GM18858 (cell line): ENCODE results near the gene CSNK1G2.

ENCODE experiments used
- ATAC-seq: cut with Tn5 transposase; IDR thresholded peaks from one replicate; pipeline ENCODE4 v1.9.1; 2021; ENCODE audit not compliant: unreplicated experiment

CSNK1G2 gene

GRCh38 chr19:1917926-1918325 lies 23.0 kb upstream of the CSNK1G2 start:
- no peak for ATAC-seq

- ATAC-seq, result no peak
Measured at GRCh38 chr19:1918975-1919374, 22.0 kb upstream of the CSNK1G2 start.

- ATAC-seq, result no peak
Measured at GRCh38 chr19:1920644-1921043, 20.3 kb upstream of the CSNK1G2 start.

- ATAC-seq, result no peak
Measured at GRCh38 chr19:1921326-1921725, 19.6 kb upstream of the CSNK1G2 start.

GRCh38 chr19:1921825-1922224 lies 19.1 kb upstream of the CSNK1G2 start:
- ATAC-seq, result no peak

- no peak for ATAC-seq
Measured at GRCh38 chr19:1922803-1923202, 18.2 kb upstream of the CSNK1G2 start.

- no peak for ATAC-seq
Measured at GRCh38 chr19:1923319-1923718, 17.7 kb upstream of the CSNK1G2 start.

- no peak for ATAC-seq
Measured at GRCh38 chr19:1924320-1924961, 16.5 kb upstream of the CSNK1G2 start.

GRCh38 chr19:1925544-1925943 lies 15.4 kb upstream of the CSNK1G2 start:
- ATAC-seq, result no peak

GRCh38 chr19:1929021-1929742 lies 11.8 kb upstream of the CSNK1G2 start:
- ATAC-seq, result no peak

- ATAC-seq, result no peak
Measured at GRCh38 chr19:1931445-1931844, 9.5 kb upstream of the CSNK1G2 start.

- ATAC-seq, result no peak
Measured at GRCh38 chr19:1932395-1932794, 8.6 kb upstream of the CSNK1G2 start.

GRCh38 chr19:1933244-1933643 lies 7.7 kb upstream of the CSNK1G2 start:
- no peak for ATAC-seq

- ATAC-seq, result no peak
Measured at GRCh38 chr19:1933942-1934341, 7.0 kb upstream of the CSNK1G2 start.

GRCh38 chr19:1935484-1936208 lies 5.3 kb upstream of the CSNK1G2 start:
- no peak for ATAC-seq

- no peak for ATAC-seq
Measured at GRCh38 chr19:1936430-1936829, 4.5 kb upstream of the CSNK1G2 start.

GRCh38 chr19:1936916-1937610 lies 3.9 kb upstream of the CSNK1G2 start:
- no peak for ATAC-seq

- ATAC-seq, result no peak
Measured at GRCh38 chr19:1938071-1938470, 2.9 kb upstream of the CSNK1G2 start.

- ATAC-seq, result no peak
Measured at GRCh38 chr19:1942078-1942933, 1.3 kb downstream of the CSNK1G2 start.

- ATAC-seq, result no peak
Measured at GRCh38 chr19:1942934-1943555, 2.1 kb downstream of the CSNK1G2 start.
